Stimulated activated CD4-positive, alpha-beta T cell treated with anti-CD3 and anti-CD28 coated beads, Interleukin-4, amount 100 ng/mL, for 4 hours (primary cell): ENCODE data around the gene MRPL14.
"Not testable (repeated sequence)": the region's sequence is repeated elsewhere in the genome, so short reads cannot be mapped to it uniquely, and the experiment has no call there.

ENCODE experiments used
- DNase-seq, 2 experiments: peaks; one replicate each; pipeline ENCODE4 v3.0.0-alpha.2; 2020

Gene MRPL14

DNA sequence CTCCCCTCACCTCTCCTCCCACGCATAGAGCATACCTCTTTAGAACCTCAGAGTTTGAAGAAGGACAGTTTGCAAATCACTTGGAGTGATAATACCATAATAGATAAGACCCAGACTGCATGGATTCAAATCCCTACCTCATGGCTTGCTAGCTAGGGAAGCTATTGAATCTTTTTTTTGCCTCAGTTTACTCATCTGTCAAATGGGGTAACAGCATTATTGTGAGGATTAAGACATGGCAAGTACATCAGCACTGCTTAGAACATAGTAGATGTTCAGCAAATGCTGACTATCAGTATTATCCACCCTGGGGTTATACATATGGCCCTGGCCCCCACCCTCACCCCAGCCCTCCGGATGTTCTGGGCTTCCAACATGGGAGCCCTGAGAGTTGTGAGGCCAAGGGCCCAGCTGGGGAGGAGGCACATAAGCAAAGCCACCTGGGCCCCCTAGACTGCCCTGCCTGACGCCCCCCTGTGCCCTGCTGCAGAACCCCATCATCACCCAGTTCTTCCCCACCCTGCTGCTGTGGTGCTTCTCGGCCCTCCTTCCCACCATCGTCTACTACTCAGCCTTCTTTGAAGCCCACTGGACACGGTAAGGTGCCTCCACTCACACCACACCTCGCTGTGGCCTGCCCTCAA is 22.2 kb upstream of the MRPL14 start:
- no peak for DNase-seq

GRCh38 chr6:44148306-44148705 is 21.1 kb upstream of the MRPL14 start:
- no peak for DNase-seq

- DNase-seq: no peak
These were observed 20.0 kb upstream of the MRPL14 start for GRCh38 chr6:44147256-44147655.

- no peak for DNase-seq
These were observed 19.4 kb upstream of the MRPL14 start for GRCh38 chr6:44146685-44147084.

DNA sequence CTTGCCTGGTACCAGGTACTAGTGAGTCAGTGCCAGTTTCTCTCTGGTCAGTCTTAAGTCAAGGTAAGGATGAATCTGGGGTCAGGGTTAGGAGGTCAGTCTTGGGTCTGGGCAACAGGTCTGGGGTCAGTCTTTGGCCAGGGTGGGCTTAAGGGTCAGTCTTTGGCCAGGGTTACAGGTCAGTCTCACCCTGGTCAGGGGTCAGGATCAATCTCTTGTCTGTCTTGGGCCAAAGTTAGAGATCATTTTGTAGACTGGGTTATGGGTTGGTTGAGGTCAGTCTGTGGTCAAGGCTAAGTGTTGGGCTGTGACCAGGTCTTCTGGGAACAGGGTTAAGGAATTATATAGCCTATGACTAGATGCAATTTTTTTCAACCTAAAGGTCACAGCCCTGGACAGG is 18.6 kb upstream of the MRPL14 start:
- no peak for DNase-seq

GRCh38 chr6:44144536-44144935 is 17.3 kb upstream of the MRPL14 start:
- DNase-seq: not testable (repeated sequence)

DNA sequence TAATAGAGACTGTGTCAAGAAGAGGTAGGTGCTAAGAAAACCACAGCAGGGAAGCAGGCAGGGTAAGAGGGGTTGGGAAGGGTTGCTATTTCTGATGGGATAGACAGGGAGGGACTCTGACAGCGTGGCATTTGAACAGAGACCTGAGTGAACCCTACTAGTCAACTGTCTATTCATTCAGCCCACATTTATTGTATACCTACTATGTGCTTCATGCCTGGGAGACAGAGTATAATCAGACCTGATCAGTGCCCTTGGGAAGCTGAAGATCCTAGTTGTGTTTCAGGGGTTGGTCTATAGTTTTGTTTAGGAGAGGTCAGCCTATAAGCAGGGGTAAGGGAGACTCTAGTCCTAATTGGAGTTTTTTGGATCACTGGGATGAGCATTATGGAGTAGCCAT is 16.5 kb upstream of the MRPL14 start:
- DNase-seq: no peak

DNA sequence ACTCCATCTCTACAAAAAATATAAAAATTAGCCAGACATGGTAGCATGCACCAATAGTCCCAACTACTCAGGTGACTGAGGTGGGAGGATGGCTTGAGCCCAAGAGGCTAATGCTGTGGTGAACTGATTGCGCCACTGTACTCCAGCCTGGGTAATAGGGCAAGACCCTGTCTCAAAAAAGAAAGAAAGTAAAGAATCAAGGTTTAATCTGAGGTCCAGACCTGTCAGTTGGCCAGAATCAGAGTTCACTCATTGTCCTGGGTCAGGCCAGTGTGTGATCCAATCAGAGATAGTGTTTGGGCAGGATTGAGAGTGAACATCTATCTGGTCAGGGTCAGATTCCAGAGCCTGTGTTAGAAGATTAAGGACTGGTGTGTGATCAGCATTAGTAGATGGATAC is 15.6 kb upstream of the MRPL14 start:
- no peak for DNase-seq

DNA sequence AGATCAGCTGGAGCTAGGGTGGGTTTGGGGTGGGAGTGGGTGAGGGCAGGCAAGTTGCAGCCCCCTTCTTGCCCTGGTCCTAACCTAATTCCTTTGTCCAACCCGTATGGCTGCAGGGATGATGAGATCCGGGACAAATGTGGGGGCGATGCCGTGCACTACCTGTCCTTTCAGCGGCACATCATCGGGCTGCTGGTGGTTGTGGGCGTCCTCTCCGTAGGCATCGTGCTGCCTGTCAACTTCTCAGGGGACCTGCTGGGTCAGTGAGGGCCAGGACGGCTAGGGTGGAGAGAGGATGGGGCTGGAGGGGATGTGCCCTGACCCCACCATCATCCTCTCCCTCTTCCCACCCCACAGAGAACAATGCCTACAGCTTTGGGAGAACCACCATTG is 12.1 kb upstream of the MRPL14 start:
- DNase-seq: no peak

DNA sequence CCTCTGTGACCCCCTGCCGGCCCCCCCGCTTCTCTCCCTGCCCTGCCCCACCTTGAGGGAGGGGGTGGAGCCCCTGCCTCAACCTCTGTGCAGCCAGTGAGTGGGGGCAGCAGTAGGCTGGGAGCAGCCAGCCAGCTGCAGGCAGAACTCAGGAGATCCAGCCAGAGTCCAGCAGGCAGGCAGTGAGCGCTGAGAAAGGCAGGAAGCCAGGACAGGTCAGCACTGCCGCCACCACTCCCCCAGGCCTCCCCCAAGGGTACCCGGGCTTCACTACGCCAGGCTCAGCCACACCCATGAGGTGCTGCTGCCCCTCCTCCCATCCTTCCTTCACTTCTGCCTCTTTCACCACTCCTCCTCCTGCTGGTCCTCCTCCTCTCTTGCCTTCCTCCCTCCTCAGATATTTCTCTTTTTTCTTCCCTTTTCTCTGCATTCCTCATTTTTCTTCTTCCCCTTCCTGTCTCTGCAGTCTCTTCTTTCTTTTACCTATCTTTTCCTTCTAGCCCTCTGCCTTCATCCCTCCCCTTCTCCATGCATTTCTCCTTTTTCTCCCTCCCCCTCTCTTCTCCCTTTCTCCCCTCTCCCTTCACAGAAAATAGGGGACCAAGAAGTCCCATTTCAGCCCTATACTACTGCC is 11.6 kb upstream of the MRPL14 start:
- DNase-seq: no peak

DNA sequence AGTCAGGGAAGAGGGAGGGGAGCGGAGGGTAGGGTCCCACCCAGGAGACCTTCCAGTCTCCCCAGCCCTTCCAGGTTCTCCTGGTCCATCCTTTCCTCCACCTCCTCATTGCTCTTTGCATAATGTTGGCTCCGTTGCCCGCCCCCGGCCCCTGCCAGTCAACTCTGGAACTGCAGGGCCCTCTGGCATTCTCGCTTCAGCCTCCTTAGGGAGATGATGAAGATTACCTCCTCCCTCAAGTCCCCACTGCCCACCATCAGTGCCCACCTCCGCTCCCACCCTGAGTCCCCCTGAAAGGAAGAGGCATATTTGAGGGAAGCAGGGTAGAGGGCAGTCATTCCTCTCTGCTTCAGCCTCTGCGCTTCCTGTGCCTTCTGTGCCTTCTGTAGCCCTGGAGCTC is 8.6 kb upstream of the MRPL14 start:
- no peak for DNase-seq

DNA sequence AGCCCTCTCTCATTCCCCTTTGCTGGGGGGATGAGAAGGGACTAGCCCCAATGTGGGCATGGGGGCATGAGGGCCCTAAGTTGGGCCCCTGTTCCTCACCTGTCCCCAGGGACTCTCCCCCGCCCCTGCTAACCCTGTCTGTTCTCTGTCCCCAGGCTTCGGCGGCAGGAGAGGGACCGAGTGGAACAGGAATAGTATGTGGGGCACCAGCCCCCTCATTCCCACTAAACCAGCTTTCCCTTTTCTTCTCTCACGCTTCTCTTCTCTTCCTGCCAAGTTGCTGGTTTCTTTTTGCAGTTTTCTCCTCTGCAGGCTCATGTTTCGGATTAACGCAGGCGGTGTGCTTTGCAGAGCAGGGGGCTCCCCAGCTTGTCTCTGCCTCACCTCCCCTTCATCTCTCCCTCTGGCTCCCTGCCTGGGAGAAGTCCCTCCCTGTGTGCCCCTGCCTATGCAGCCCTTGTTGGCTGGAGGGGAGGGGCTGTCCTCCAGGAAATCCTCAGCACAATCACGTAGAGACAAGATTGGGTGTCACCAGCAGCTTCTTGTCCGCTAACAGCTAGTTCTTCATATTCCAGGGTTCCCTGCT is 8.0 kb upstream of the MRPL14 start:
- DNase-seq: no peak

DNA sequence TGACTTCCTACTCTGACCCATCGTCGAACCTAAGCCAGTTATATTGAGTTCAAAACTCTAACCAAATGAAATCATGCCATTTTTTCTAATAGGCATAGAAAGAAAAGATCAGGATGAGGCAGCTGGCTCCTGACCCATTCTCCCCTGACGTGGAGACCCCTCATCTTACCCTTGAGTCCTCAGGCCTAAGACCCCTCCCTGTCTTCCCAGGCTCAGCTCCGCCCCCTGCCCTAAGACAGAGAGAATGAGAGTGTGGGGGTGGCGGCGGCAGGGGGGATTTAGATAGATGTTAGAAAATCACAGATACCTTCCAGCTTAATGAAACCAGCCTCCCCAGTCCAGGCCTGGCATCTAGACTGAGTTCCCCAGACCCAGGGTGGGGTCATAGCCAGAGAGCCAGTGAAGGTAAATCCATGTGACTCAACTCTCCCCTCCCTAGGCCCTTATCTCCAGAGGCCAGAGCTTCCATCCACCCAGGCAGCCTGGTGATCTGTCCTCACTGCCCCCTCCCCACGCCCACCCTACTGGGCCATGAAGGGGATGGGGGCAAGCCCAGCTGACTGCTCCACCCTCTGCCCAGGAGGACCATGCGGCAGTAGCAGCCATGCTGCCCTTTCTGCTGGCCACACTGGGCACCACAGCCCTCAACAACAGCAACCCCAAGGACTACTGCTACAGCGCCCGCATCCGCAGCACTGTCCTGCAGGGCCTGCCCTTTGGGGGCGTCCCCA is 6.9 kb upstream of the MRPL14 start:
- no peak for DNase-seq

- DNase-seq: no peak
These were observed 6.0 kb upstream of the MRPL14 start for GRCh38 chr6:44133003-44133931.

DNA sequence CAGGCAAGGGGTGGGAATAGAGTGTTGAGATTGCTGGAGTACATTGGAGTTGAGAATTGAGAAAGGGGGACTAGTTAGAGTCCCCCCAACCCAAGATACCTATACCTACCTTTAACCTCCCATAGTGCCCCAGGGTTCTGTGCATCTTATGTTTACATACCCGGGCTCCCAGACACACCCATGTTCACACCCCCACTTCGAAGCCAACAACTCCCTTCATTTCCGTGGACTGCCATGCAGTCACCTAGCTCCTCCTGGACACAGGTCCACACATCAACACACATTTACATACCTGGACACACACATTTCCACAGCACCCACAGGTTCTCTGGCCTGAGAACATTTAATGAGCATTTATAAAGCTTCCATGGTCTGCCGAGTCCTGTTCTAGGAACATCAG is 5.2 kb upstream of the MRPL14 start:
- no peak for DNase-seq

DNA sequence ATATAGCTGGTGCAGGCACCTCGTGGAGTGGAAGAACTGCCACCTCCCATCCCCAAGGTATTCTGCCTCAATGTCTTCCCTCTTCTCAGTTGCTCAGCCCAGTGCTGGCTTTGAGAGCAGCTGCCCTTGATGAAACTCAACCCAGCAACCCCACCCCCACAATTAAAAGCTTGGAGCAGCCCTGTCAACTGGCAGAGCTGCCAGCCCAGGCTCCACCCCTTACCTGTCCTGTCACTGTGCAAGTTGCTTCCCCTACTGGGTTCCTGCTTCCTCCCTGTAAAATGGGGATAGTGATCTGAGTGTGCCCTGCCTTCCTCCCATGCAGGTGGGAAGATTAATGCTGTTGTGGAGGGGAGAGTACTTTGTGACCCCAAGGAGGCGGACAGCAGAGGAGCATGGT is 4.6 kb upstream of the MRPL14 start:
- no peak for DNase-seq

DNA sequence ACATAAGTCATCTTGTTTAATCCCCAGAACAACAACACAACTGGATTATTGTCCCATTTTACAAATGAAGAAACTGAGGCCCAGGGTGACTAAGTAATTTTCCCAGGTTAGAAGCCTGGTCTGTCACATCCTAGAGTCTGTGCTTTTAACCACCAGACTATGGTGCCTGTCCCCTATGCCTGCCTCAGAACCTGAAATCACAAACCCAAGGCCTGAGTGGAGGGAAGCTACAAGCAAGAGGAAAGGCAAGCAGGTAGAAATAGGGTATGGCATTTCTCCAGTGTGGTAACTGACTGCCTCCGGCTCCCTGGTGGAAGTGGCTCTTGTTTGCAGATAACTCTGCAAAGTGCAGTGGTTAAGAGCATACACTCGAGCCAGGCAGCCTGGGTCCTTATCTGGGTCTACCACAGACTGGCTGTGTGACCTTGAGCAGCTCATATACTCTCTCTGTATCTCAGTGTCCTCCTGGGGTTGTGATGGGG is 2.6 kb upstream of the MRPL14 start:
- DNase-seq: no peak

DNA sequence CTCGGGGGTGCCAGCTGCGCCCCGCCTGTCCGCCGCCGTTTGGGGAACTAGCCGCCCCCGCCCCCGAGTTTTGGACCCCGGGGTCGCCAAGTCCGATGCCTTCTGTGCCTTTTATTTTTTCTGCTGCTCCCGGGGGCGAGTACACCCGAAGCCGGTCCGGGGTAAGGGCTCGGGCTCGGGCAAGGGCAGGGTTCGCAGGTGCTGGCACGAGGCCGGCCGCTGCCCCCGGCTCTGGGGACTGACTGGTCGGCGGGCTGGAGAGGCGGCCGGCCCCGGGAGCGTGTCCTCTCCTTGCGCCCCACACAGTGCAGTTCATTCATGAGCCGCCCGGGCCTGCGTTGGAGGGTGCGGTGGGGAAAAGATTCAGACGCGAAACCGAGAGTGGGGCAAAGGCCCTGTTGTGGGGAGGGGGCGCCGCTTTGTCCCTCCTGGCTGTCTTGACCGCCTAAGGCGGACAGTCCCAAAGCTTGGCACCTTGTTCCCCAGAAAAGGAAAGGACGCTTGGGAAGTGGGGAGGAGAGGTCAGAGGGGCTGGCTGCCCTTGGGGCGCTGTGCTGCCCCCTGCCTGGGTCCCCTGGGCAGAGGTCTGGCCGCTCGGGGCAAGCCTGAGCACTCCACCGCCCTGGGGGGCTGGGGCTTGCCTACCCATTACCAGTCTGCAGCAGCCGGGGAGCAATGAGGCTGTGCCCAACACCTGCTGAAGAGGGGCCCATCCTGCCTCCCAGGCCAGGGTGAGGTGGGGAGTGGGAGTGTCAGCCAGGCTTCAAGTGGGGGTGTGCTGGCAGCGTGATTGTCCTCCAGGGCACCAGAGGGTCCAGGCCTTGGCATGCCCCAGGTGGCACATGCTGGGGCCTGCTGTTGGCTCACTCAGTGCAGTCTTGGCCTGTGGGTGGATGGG is 1.0 kb upstream of the MRPL14 start:
- peak in 1 of 2 experiments; percentile 9 for DNase-seq

GRCh38 chr6:44126320-44127149 is 717 bp downstream of the MRPL14 start:
- DNase-seq: peak; percentile 72 to 82

GRCh38 chr6:44123544-44123943 is 3.7 kb downstream of the MRPL14 start:
- no peak for DNase-seq

- no peak for DNase-seq
These were observed 4.5 kb downstream of the MRPL14 start for GRCh38 chr6:44122801-44123200.
